OCI-LY7 (cell line): Measurements from ENCODE around the gene CASZ1. TPM values are rescaled to one million over a fixed set of nuclear protein-coding genes. Genes with fewer than 3 reads are reported as not detected.

Experiments
- BruUV-seq: library from RNA; stranded (reverse); fragments of 400-500 nt; replicated peaks from 2 replicates; lab custom pipeline; 2021; lab: Mats Ljungman, UMichigan
- CTCF ChIA-PET: fragments of 300-600 bp; sonication (Branson Sonifier 250); formaldehyde crosslinking; loops from one replicate; lab custom pipeline; 2022; ENCODE audit warnings: antibody characterized with exemption; ENCODE audit not compliant: unreplicated experiment; lab: Charles Lee
- POLR2A ChIA-PET: fragments of 300-600 bp; sonication (Branson Sonifier 250); formaldehyde crosslinking; loops from one replicate; lab custom pipeline; 2022; ENCODE audit warnings: antibody characterized with exemption; lab: Charles Lee
- DNase-seq: peaks from one replicate; pipeline ENCODE4 v3.0.0-alpha.2; 2015; ENCODE audit warnings: low spot score
- H2AFZ ChIP-seq: fragments of 200-600 bp; sonication (generic), shearing (Covaris generic); 2 replicates; pipeline ENCODE4 v1.6.1; 2014; ENCODE audit warnings: mild to moderate bottlenecking, antibody characterized with exemption, low read length, moderate library complexity
- H3K27ac ChIP-seq: fragments of 200-600 bp; sonication (generic); 2 replicates; pipeline ENCODE4 v1.5.1; 2014; ENCODE audit warnings: mixed run types, low read depth, mild to moderate bottlenecking, moderate library complexity, low read length, inconsistent platforms; ENCODE audit not compliant: poor library complexity, severe bottlenecking
- H3K36me3 ChIP-seq: fragments of 200-600 bp; sonication (generic); 2 replicates; pipeline ENCODE4 v1.6.1; 2014; ENCODE audit warnings: mild to moderate bottlenecking, antibody characterized with exemption, low read length, moderate library complexity, mixed read lengths; ENCODE audit not compliant: insufficient read depth
- H3K4me1 ChIP-seq: fragments of 200-600 bp; sonication (generic); 2 replicates; pipeline ENCODE4 v1.5.1; 2014; ENCODE audit warnings: mild to moderate bottlenecking, low read length; ENCODE audit not compliant: insufficient read depth, poor library complexity, severe bottlenecking
- H3K4me2 ChIP-seq: fragments of 200-600 bp; sonication (generic); 2 replicates; pipeline ENCODE4 v1.6.1; 2014; ENCODE audit warnings: mild to moderate bottlenecking, low read length
- H3K4me3 ChIP-seq: fragments of 200-600 bp; sonication (generic); 2 replicates; pipeline ENCODE4 v1.5.1; 2014; ENCODE audit warnings: mild to moderate bottlenecking, low read depth, low read length; ENCODE audit not compliant: poor library complexity, severe bottlenecking
- H3K79me2 ChIP-seq: fragments of 200-600 bp; sonication (generic); 2 replicates; pipeline ENCODE4 v1.6.1; 2016; ENCODE audit warnings: low read depth, mild to moderate bottlenecking, low read length, moderate library complexity, mixed read lengths; ENCODE audit not compliant: insufficient read depth
- H3K9me2 ChIP-seq: fragments of 200-600 bp; sonication (generic); 2 replicates; pipeline ENCODE4 v1.6.1; 2016; ENCODE audit warnings: mild to moderate bottlenecking, low read length, mixed read lengths; ENCODE audit not compliant: insufficient read depth
- H3K9me3 ChIP-seq: fragments of 200-600 bp; sonication (generic); 2 replicates; pipeline ENCODE4 v1.6.1; 2014; ENCODE audit warnings: mild to moderate bottlenecking, mixed run types, low read length, mixed read lengths
- H4K20me1 ChIP-seq: fragments of 200-600 bp; sonication (generic); 2 replicates; pipeline ENCODE4 v1.6.1; 2014; ENCODE audit warnings: mild to moderate bottlenecking, antibody characterized with exemption, low read length, moderate library complexity, mixed read lengths; ENCODE audit not compliant: insufficient read depth
- EZH2phosphoT487 ChIP-seq: fragments of 200-600 bp; sonication (generic); IDR thresholded peaks from 2 replicates; pipeline ENCODE4 v1.6.1; 2018; ENCODE audit warnings: low read depth, borderline replicate concordance, mild to moderate bottlenecking, mixed run types, antibody characterized with exemption, low read length, moderate library complexity, mixed read lengths
- intact Hi-C: fragments of 100-400 bp; cut with micrococcal nuclease; formaldehyde crosslinking; loops from one replicate; pipeline ENCODE4 v1.10.0; 2022; ENCODE audit not compliant: unreplicated experiment
- total RNA-seq, 2 experiments: library from RNA; depleted of rRNA in 1 of 2; stranded (reverse); fragments of >200 nt in 1 of 2; shearing (Covaris generic) in 1 of 2; gene quantifications; 2 replicates each; pipeline ENCODE4 v1.2.3, GENCODE V29; 2014 to 2022
- TF ChIP-seq, protein P1 (sequence below): fragments of 200-600 bp; sonication (generic); conservative IDR thresholded peaks from 2 replicates; pipeline ENCODE4 v1.5.1; 2014; ENCODE audit warnings: mild to moderate bottlenecking, antibody characterized with exemption, low read length, moderate library complexity, mixed read lengths

The CASZ1 gene
- total RNA-seq, 2 experiments from 2014 or later: 3.3 to 3.9 TPM

DNA sequence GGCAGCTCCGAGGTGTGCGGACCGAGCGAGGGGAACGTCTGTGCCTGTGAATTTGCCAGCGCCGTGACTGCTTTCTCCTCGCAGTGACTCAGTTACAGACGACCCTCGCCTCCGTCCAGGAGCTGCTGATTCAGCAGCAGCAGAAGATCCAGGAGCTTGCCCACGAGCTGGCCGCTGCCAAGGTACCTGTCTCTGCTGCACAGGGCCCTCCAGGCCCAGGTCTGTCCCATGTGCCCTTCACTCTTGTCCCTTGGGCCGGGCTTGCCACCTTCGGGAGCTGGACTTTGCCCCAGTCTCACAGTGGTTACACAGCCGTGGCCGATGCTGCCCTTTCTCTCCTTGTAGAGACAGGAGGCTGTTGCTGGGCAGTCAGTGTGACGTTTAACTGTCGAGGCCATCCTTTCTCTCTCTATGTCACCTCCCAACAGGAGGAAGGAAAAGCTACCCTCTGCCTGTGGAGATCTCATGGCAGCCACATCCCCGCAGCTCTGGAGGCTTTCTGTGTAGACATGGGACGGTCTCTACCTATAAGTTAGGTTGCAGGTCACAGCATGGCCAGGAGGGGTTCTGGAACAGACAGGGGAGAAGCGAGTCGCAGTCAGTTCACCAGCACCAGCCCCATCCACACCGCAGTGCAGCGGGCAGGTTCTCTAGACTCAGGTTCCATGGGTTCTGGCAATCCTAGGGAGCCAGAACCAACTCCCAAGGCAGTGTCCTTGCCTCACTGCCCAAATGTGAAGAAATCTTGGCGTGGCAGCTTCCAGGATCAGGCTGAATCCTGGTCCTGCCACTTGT lies 172.0 kb downstream of the CASZ1 start:
- H3K9me3 ChIP-seq: no peaks in the 10 kb centered on the region
- no peak for DNase-seq
- POLR2A ChIA-PET: no interaction called here
- H3K9me2 ChIP-seq: no peaks in the 10 kb centered on the region
- no peaks in the 10 kb centered on the region for H3K79me2 ChIP-seq
- no peaks in the 10 kb centered on the region for H3K36me3 ChIP-seq
- H3K4me3 ChIP-seq: no peak overlapping the region
- H2AFZ ChIP-seq: no peak overlapping the region
- no peak overlapping the region for H3K4me2 ChIP-seq
- intact Hi-C loops: no loop called here
- CTCF ChIA-PET: no interaction called here
- no peak overlapping the region for H3K27ac ChIP-seq
- no peak for TF ChIP-seq EZH2phosphoT487
- TF ChIP-seq, protein P1, sequence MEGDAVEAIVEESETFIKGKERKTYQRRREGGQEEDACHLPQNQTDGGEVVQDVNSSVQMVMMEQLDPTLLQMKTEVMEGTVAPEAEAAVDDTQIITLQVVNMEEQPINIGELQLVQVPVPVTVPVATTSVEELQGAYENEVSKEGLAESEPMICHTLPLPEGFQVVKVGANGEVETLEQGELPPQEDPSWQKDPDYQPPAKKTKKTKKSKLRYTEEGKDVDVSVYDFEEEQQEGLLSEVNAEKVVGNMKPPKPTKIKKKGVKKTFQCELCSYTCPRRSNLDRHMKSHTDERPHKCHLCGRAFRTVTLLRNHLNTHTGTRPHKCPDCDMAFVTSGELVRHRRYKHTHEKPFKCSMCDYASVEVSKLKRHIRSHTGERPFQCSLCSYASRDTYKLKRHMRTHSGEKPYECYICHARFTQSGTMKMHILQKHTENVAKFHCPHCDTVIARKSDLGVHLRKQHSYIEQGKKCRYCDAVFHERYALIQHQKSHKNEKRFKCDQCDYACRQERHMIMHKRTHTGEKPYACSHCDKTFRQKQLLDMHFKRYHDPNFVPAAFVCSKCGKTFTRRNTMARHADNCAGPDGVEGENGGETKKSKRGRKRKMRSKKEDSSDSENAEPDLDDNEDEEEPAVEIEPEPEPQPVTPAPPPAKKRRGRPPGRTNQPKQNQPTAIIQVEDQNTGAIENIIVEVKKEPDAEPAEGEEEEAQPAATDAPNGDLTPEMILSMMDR: no peak
- no TSS peak for BruUV-seq
- H4K20me1 ChIP-seq: no peaks in the 10 kb centered on the region
- H3K4me1 ChIP-seq: no peaks in the 10 kb centered on the region

DNA sequence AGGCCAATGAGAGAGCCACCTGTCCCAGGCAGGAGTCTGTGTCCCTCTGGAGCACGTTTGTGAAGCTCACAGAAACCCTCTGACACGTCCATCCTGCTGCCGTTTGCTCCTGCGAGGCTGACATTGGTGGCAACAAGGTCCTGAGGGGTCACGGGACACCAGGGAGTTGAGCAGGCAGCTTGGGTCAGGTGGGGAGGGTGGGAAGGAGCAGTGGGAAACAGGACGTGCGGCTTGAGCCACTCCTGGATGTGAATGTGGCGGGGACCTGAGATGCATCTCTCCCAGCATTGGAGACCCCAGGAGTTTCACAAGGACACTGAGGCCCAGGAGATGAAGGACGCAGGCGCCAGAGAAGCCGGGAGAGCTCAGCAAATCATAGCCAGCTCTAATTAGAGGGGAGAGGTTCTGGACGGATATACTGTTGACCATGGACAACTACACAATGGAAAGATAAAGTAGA lies 172.7 kb downstream of the CASZ1 start:
- no peaks in the 10 kb centered on the region for H3K79me2 ChIP-seq
- TF ChIP-seq, protein P1: no peak
- no peak for TF ChIP-seq EZH2phosphoT487
- BruUV-seq: no TSS peak
- intact Hi-C loops: no loop called here
- no peak for DNase-seq
- no peaks in the 10 kb centered on the region for H3K4me1 ChIP-seq
- no peak overlapping the region for H3K4me2 ChIP-seq
- no peak overlapping the region for H2AFZ ChIP-seq
- no peaks in the 10 kb centered on the region for H4K20me1 ChIP-seq
- CTCF ChIA-PET: no interaction called here
- H3K9me2 ChIP-seq: no peaks in the 10 kb centered on the region
- no peaks in the 10 kb centered on the region for H3K36me3 ChIP-seq
- no peaks in the 10 kb centered on the region for H3K9me3 ChIP-seq
- no peak overlapping the region for H3K4me3 ChIP-seq
- H3K27ac ChIP-seq: no peak overlapping the region
- POLR2A ChIA-PET: interaction anchor here (1.0 kb wide), 1 partner anchor 9 kb away, joined by 3 read pairs; no protein-coding TSS in a partner anchor
